Suprapubic skin (tissue), 4 donors: ENCODE data around the gene MRPL32.

Experiments
- CTCF ChIP-seq, 2 donors: fragments of 200-600 bp in 1 of 2; fragments of 450-650 bp in 1 of 2; sonication (generic) in 1 of 2; IDR thresholded peaks; one replicate each; pipeline ENCODE4 v1.5.1; 2016 to 2019; ENCODE audit warnings: antibody characterized with exemption in 2 of 2, mild to moderate bottlenecking in 1 of 2, moderate library complexity in 1 of 2
- EP300 ChIP-seq: sonication (generic); formaldehyde crosslinking; IDR thresholded peaks from one replicate; pipeline ENCODE4 v1.6.1; 2017; ENCODE audit warnings: antibody characterized with exemption
- POLR2A ChIP-seq, 2 donors: fragments of 450-650 bp; IDR thresholded peaks; one replicate each; pipeline ENCODE4 v1.6.1; 2017; ENCODE audit warnings: antibody characterized with exemption in 2 of 2, mild to moderate bottlenecking in 2 of 2, moderate library complexity in 2 of 2
- POLR2AphosphoS5 ChIP-seq, 3 donors: sonication (generic); formaldehyde crosslinking; IDR thresholded peaks; one replicate each; pipeline ENCODE4 v1.6.1; 2017; ENCODE audit warnings: antibody characterized with exemption in 3 of 3

GRCh38 chr7:42914421-42915045 lies 17.6 kb upstream of the MRPL32 start:
- TF ChIP-seq CTCF (IDR thresholded peaks at IDR 0.05) = no peak
- TF ChIP-seq EP300 = no peak
- TF ChIP-seq POLR2A (IDR thresholded peaks at IDR 0.05) = no peak
- TF ChIP-seq POLR2AphosphoS5 (IDR thresholded peaks at IDR 0.05) = no peak
